MM.1S (cell line): ENCODE data around the gene CCDC6.

Experiments
- EZH2phosphoT487 ChIP-seq: fragments of 300-600 bp; sonication (generic); IDR thresholded peaks from 2 replicates; pipeline ENCODE4 v1.6.1; 2018; ENCODE audit warnings: antibody characterized with exemption, low read length
- TF ChIP-seq, protein P1 (sequence below): fragments of 300-600 bp; sonication (generic); IDR thresholded peaks from 2 replicates; pipeline ENCODE4 v1.5.1; 2016; ENCODE audit warnings: antibody characterized with exemption, low read length, mixed read lengths

DNA sequence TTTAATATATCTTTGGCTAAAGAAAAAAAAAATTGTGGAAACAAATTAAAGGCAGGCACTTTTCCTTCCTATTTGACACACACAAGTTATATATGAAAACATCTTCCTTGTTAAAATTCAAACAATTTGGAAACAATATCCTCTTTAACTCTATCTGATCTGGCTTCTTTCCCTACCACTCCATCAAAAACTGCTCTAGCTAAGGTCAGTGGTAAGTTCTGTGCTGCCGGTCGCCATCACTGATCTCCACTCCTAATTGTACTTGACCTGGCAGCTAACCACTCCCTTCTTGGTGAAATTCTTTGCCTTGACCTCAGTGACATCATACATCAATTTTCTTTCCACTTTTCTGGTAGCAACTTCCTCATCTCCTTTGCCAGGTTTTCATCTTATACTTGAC is 105.2 kb downstream of the CCDC6 start:
- TF ChIP-seq, protein P1, sequence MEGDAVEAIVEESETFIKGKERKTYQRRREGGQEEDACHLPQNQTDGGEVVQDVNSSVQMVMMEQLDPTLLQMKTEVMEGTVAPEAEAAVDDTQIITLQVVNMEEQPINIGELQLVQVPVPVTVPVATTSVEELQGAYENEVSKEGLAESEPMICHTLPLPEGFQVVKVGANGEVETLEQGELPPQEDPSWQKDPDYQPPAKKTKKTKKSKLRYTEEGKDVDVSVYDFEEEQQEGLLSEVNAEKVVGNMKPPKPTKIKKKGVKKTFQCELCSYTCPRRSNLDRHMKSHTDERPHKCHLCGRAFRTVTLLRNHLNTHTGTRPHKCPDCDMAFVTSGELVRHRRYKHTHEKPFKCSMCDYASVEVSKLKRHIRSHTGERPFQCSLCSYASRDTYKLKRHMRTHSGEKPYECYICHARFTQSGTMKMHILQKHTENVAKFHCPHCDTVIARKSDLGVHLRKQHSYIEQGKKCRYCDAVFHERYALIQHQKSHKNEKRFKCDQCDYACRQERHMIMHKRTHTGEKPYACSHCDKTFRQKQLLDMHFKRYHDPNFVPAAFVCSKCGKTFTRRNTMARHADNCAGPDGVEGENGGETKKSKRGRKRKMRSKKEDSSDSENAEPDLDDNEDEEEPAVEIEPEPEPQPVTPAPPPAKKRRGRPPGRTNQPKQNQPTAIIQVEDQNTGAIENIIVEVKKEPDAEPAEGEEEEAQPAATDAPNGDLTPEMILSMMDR, result no peak
- no peak for TF ChIP-seq EZH2phosphoT487
